Hepatocyte (in vitro differentiated cells): ENCODE results near the gene PEX12. TPM values are rescaled to one million over a fixed set of nuclear protein-coding genes. Genes with fewer than 3 reads are reported as not detected.

Experiments used
- DNase-seq: peaks from one replicate; pipeline ENCODE4 v3.0.0-alpha.2; 2016; ENCODE audit warnings: low spot score
- H2AFZ ChIP-seq: fragments of 200-600 bp; sonication (generic); 2 replicates; pipeline ENCODE4 v1.6.0; 2016; ENCODE audit warnings: antibody characterized with exemption, mild to moderate bottlenecking
- H3K27ac ChIP-seq: fragments of 200-600 bp; sonication (generic); 2 replicates; pipeline ENCODE4 v1.5.1; 2016; ENCODE audit warnings: mild to moderate bottlenecking
- H3K27me3 ChIP-seq: fragments of 200-600 bp; sonication (generic); 2 replicates; pipeline ENCODE4 v1.6.1; 2016
- H3K36me3 ChIP-seq: fragments of 200-600 bp; sonication (generic); replicated peaks from 2 replicates; pipeline ENCODE4 v1.5.1; 2016; ENCODE audit warnings: low read depth; ENCODE audit not compliant: insufficient read depth
- H3K4me1 ChIP-seq: fragments of 200-600 bp; sonication (generic); 2 replicates; pipeline ENCODE4 v1.5.1; 2016; ENCODE audit warnings: mild to moderate bottlenecking, moderate library complexity; ENCODE audit not compliant: insufficient read depth
- H3K4me2 ChIP-seq: fragments of 200-600 bp; sonication (generic); 2 replicates; pipeline ENCODE4 v1.6.0; 2016
- H3K4me3 ChIP-seq: fragments of 200-600 bp; sonication (generic); 2 replicates; pipeline ENCODE4 v1.5.1; 2016; ENCODE audit warnings: mild to moderate bottlenecking
- H3K79me2 ChIP-seq: fragments of 200-600 bp; sonication (generic); 2 replicates; pipeline ENCODE4 v1.6.0; 2017; ENCODE audit warnings: mild to moderate bottlenecking
- H3K9me2 ChIP-seq: fragments of 200-600 bp; sonication (generic); replicated peaks from 2 replicates; pipeline ENCODE4 v1.6.0; 2017; ENCODE audit warnings: mild to moderate bottlenecking; ENCODE audit not compliant: insufficient read depth
- H3K9me3 ChIP-seq: fragments of 200-600 bp; sonication (generic); 2 replicates; pipeline ENCODE4 v1.5.1; 2016; ENCODE audit warnings: low read depth, mild to moderate bottlenecking
- H4K20me1 ChIP-seq: fragments of 200-600 bp; sonication (generic); 2 replicates; pipeline ENCODE4 v1.6.0; 2016; ENCODE audit warnings: mild to moderate bottlenecking; ENCODE audit not compliant: insufficient read depth, poor library complexity, severe bottlenecking
- EZH2 ChIP-seq: fragments of 200-600 bp; sonication (generic); IDR thresholded peaks from 2 replicates; pipeline ENCODE4 v1.6.1; 2016; ENCODE audit warnings: antibody characterized with exemption, mild to moderate bottlenecking, borderline replicate concordance
- EZH2phosphoT487 ChIP-seq: fragments of 200-600 bp; sonication (generic); IDR thresholded peaks from one replicate; pipeline ENCODE4 v1.6.1; 2018; ENCODE audit warnings: antibody characterized with exemption, mild to moderate bottlenecking, low read depth, moderate library complexity; ENCODE audit not compliant: unreplicated experiment, severe bottlenecking
- WGBS: methylation state at CpG from one replicate; pipeline ENCODE4 v1.1.6; 2016; ENCODE audit warnings: low lambda C conversion rate; ENCODE audit errors: missing lambda C conversion rate; 5-methylcytosine and 5-hydroxymethylcytosine counted together
- polyA plus RNA-seq: library from polyadenylated mRNA; unstranded; fragments of >200 nt; fragmentation: Nextera tagmentation; extraction: Ambion mirVana; gene quantifications from 2 replicates; pipeline ENCODE4 v1.2.1, GENCODE V29; 2016
- total RNA-seq: library from RNA; depleted of rRNA; stranded (reverse); fragments of >200 nt; gene quantifications from 2 replicates; pipeline ENCODE4 v1.2.3, GENCODE V29; 2014
- TF ChIP-seq, protein P1 (sequence below): fragments of 200-600 bp; sonication (generic); IDR thresholded peaks from 2 replicates; pipeline ENCODE4 v1.5.1; 2016; ENCODE audit warnings: antibody characterized with exemption, mild to moderate bottlenecking; ENCODE audit not compliant: poor library complexity

Gene PEX12
- total and polyA plus RNA-seq, 2 experiments from 2014 or later: 3.6 to 10.5 TPM

DNA sequence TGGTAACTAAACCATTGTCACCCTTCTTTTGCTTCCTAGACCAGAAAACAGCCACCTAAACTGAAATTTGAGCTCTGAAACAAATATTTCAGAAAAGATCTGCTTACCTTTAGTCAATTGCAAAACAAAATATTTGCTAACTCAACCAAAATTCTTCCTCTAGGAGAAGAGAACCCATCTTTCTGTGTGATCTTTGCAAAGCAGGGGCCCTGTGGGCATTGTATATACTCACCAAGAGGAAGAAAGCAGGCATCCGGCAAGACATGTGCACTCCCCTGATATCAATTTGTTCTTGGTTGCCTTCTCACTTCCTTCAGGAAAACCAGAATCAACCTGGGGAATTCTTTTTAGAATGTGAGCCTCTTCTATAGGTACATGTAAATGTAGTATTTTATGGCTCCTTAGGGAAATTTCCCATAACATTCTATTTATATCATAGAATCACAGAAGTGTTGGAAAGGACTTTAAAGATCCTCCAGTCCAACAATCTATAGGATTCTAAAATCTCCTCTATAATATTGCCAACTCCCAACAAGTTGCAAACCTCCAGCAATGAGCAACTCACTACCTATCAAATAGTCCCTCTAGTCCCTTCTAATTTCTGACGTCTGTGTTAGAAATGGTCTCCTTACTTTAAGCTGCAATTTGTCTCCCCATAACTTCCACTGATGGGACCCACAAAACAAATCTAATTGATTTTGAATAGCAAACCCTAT is 18.7 kb downstream of the PEX12 start:
- TF ChIP-seq, protein P1, sequence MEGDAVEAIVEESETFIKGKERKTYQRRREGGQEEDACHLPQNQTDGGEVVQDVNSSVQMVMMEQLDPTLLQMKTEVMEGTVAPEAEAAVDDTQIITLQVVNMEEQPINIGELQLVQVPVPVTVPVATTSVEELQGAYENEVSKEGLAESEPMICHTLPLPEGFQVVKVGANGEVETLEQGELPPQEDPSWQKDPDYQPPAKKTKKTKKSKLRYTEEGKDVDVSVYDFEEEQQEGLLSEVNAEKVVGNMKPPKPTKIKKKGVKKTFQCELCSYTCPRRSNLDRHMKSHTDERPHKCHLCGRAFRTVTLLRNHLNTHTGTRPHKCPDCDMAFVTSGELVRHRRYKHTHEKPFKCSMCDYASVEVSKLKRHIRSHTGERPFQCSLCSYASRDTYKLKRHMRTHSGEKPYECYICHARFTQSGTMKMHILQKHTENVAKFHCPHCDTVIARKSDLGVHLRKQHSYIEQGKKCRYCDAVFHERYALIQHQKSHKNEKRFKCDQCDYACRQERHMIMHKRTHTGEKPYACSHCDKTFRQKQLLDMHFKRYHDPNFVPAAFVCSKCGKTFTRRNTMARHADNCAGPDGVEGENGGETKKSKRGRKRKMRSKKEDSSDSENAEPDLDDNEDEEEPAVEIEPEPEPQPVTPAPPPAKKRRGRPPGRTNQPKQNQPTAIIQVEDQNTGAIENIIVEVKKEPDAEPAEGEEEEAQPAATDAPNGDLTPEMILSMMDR: no peak
- no peak for TF ChIP-seq EZH2
- TF ChIP-seq EZH2phosphoT487: no peak
- WGBS: 85% methylated on average over 2 of the region's 2 CpGs
- Histone ChIP-seq H3K27ac (no peak overlapping the region), H3K4me2 (no peak overlapping the region), H3K36me3 (no peaks in the 10 kb centered on the region), H3K9me3 (no peaks in the 10 kb centered on the region), H3K27me3 (peaks cover 16% of the 10 kb centered on the region), H3K4me1 (no peaks in the 10 kb centered on the region), H2AFZ (no peak overlapping the region), H3K9me2 (no peaks in the 10 kb centered on the region), H4K20me1 (no peaks in the 10 kb centered on the region), H3K4me3 (no peak overlapping the region), H3K79me2 (no peaks in the 10 kb centered on the region)
- no peak for DNase-seq

DNA sequence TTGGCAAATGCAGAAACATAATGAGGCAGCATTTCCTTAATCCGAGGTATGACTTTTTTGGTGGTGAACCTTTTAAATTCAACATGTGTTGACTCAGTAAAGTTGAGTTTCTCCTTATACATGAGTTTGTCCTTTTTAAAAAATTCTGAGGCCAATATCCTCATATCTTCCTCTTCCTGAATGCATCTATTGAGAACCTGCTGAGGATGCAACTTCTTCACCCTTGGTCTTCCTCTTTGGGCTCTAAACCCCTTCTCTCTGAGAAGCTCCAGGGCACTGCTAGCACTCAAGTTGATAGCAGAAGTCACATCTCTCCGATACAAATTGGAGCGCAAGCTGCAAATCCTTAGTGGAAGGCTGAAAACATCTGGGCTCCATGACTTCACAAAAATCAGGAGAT is 21.0 kb downstream of the PEX12 start:
- WGBS: 89% methylated on average over 3 of the region's 3 CpGs
- no peaks in the 10 kb centered on the region for H3K9me2 ChIP-seq
- H2AFZ ChIP-seq: no peak overlapping the region
- no peaks in the 10 kb centered on the region for H3K4me1 ChIP-seq
- no peak for DNase-seq
- TF ChIP-seq, protein P1: no peak
- TF ChIP-seq EZH2phosphoT487 (no peak), EZH2 (no peak)
- H3K27ac ChIP-seq: no peak overlapping the region
- no peak overlapping the region for H3K4me2 ChIP-seq
- no peaks in the 10 kb centered on the region for H3K79me2 ChIP-seq
- no peaks in the 10 kb centered on the region for H4K20me1 ChIP-seq
- peaks cover 25% of the 10 kb centered on the region for H3K27me3 ChIP-seq
- no peaks in the 10 kb centered on the region for H3K9me3 ChIP-seq
- no peaks in the 10 kb centered on the region for H3K36me3 ChIP-seq
- no peak overlapping the region for H3K4me3 ChIP-seq

DNA sequence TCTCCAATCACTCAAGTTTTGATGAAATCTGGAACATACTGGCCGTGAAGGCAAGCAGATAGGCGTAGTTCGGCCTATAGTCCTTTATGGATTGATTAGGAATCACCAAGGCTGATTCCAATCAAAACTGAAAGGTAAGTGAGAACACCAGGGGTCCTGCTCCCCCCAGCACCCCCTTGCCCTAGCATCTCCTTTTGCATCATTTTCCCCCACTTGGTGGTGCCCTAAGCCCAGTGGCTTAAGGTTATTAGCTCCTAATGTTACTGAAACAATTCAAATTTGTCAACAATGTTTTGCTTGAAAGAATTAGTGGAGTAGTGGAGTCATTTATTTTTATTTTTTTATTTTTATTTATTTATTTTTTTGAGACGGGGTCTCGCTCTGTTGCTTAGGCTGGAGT is 22.7 kb downstream of the PEX12 start:
- peaks cover 25% of the 10 kb centered on the region for H3K27me3 ChIP-seq
- no peaks in the 10 kb centered on the region for H3K9me3 ChIP-seq
- H2AFZ ChIP-seq: no peak overlapping the region
- no peak for DNase-seq
- H3K79me2 ChIP-seq: no peaks in the 10 kb centered on the region
- no peak overlapping the region for H3K27ac ChIP-seq
- no peak overlapping the region for H3K4me2 ChIP-seq
- H3K36me3 ChIP-seq: no peaks in the 10 kb centered on the region
- no peak for TF ChIP-seq EZH2phosphoT487
- TF ChIP-seq, protein P1: no peak
- TF ChIP-seq EZH2: no peak
- H3K4me1 ChIP-seq: no peaks in the 10 kb centered on the region
- H4K20me1 ChIP-seq: no peaks in the 10 kb centered on the region
- H3K9me2 ChIP-seq: no peaks in the 10 kb centered on the region
- WGBS: 97% methylated on average over 5 of the region's 5 CpGs
- no peak overlapping the region for H3K4me3 ChIP-seq
